Kidney epithelial cell (primary cell): ENCODE data around the gene HMGN1. TPM values are rescaled to one million over a fixed set of nuclear protein-coding genes. Genes with fewer than 3 reads are reported as not detected.
"Not testable (repeated sequence)": the region's sequence is repeated elsewhere in the genome, so short reads cannot be mapped to it uniquely, and the experiment has no call there.

Experiments used
- DNase-seq: peaks from one replicate; pipeline ENCODE4 v3.0.0-alpha.2; 2010; ENCODE audit warnings: low read depth
- H3K27me3 ChIP-seq: 2 replicates; pipeline ENCODE4 v1.6.0; 2011; ENCODE audit warnings: low read length; ENCODE audit not compliant: control insufficient read depth, insufficient read depth
- H3K36me3 ChIP-seq: 2 replicates; pipeline ENCODE4 v1.5.1; 2011; ENCODE audit warnings: low read length; ENCODE audit not compliant: control insufficient read depth, insufficient read depth
- H3K4me3 ChIP-seq: 2 replicates; pipeline ENCODE4 v1.5.1; 2011; ENCODE audit warnings: low read depth, mild to moderate bottlenecking, control low read depth, low read length
- CTCF ChIP-seq: IDR thresholded peaks from 2 replicates; pipeline ENCODE4 v1.5.1; 2011; ENCODE audit warnings: mild to moderate bottlenecking, moderate library complexity, low read length, control low read depth, inconsistent platforms; ENCODE audit not compliant: insufficient read depth, poor library complexity, severe bottlenecking
- total RNA-seq: library from RNA; depleted of rRNA; stranded (reverse); fragments of >200 nt; gene quantifications from 2 replicates; pipeline ENCODE4 v1.2.3, GENCODE V29; 2015

The HMGN1 gene
- total RNA-seq, 1 donor from 2014 or later = 352 TPM

- Histone ChIP-seq H3K4me3 (no peak overlapping the region), H3K27me3 (no peaks in the 10 kb centered on the region), H3K36me3 (no peaks in the 10 kb centered on the region)
- DNase-seq = no peak
- no peak for TF ChIP-seq CTCF
Observed at GRCh38 chr21:39384674-39385298, 35.9 kb upstream of the HMGN1 start.

GRCh38 chr21:39382096-39382495 is 33.2 kb upstream of the HMGN1 start:
- not testable (repeated sequence) for H3K27me3 ChIP-seq, H3K36me3 ChIP-seq, H3K4me3 ChIP-seq, DNase-seq

GRCh38 chr21:39381009-39381408 is 32.1 kb upstream of the HMGN1 start:
- Histone ChIP-seq H3K27me3 (no peaks in the 10 kb centered on the region), H3K4me3 (peak overlapping the region; percentile 93), H3K36me3 (no peaks in the 10 kb centered on the region)
- TF ChIP-seq CTCF = no peak
- no peak for DNase-seq

- Histone ChIP-seq H3K4me3 (peak overlapping the region; percentile 93), H3K27me3 (no peaks in the 10 kb centered on the region), H3K36me3 (no peaks in the 10 kb centered on the region)
- no peak for TF ChIP-seq CTCF
- DNase-seq = peak; percentile 88
Observed at GRCh38 chr21:39379986-39380891, 31.4 kb upstream of the HMGN1 start.

DNA sequence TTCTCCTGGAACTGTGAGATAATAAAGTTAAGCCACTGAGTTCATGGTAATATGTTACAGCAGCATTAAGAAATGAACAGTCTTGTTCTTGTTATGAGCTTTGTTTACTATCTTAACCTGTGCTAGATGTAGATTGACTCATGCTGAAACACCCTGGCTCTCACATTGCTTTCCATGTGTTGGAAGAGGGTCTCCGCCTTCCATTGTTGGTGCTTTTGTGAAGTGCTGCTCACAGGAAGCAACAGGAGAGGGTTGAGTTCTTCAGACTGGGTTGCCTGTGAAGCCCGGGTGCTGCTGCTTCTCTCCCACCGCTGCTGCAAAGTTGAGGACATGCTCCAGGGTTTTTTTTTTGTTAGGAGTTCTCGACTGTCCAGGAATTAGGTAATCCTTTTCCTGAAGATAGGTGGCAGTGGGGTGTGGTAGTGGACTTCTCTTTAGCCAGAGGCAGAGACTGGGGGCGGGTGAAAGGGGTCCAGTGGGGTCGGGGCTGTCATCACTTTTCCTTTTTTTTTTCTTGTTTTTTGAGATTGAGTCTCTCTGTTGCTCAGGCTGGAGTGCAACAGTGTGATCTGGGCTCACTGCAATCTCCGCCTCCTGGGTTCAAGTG is 28.7 kb upstream of the HMGN1 start:
- H3K4me3 ChIP-seq = no peak overlapping the region
- no peak for DNase-seq
- TF ChIP-seq CTCF = peak; percentile 21
- no peaks in the 10 kb centered on the region for H3K36me3 ChIP-seq
- H3K27me3 ChIP-seq = no peaks in the 10 kb centered on the region

DNA sequence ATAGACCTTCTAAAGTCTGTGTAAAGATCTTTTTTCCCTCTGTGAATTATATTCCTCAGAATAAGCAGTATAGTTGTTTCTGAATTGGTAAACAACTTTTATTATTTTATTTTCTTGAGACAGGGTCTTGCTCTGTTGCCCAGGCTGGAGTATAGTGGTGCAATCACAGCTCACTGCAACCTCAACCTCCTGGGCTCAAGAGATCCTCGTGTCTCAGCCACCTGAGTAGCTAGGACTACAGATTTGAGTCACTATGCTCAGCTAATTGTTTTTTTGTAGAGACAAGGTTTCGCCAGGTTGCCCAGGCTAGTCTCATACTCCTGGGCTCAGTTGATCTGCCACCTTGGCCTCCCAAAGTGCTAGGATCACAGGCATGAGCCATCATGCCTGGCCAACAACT is 26.6 kb upstream of the HMGN1 start:
- no peak for DNase-seq
- TF ChIP-seq CTCF = no peak
- Histone ChIP-seq H3K4me3 (no peak overlapping the region), H3K36me3 (no peaks in the 10 kb centered on the region), H3K27me3 (peaks cover 3% of the 10 kb centered on the region)
